HepG2 (cell line): ENCODE data around the gene CPLX1. TPM values are rescaled to one million over a fixed set of nuclear protein-coding genes. Genes with fewer than 3 reads are reported as not detected.

ENCODE experiments used
- ARNT2 ChIP-seq: sonication (generic); formaldehyde crosslinking; IDR thresholded peaks from 2 replicates; pipeline ENCODE4 v1.8.0; 2022; ENCODE audit warnings: mild to moderate bottlenecking, low read depth, missing genetic modification reagents, moderate library complexity
- CREM ChIP-seq, 2 experiments: sonication (generic) in 1 of 2; formaldehyde crosslinking in 1 of 2; IDR thresholded peaks; 2 replicates each; pipeline versions ENCODE4 v1.4.0 to v1.6.1; 2016 to 2020; ENCODE audit warnings: antibody characterized with exemption in 1 of 2, mild to moderate bottlenecking in 1 of 2, missing genetic modification reagents in 1 of 2
- ELF4 ChIP-seq: sonication (generic); formaldehyde crosslinking; IDR thresholded peaks from 2 replicates; pipeline ENCODE4 v1.5.0; 2020; ENCODE audit warnings: missing genetic modification reagents, mild to moderate bottlenecking, moderate library complexity, borderline replicate concordance
- GFI1 ChIP-seq: sonication (generic); formaldehyde crosslinking; IDR thresholded peaks from 2 replicates; pipeline ENCODE4 v1.5.0; 2020; ENCODE audit warnings: missing genetic modification reagents, mild to moderate bottlenecking, borderline replicate concordance
- KLF16 ChIP-seq, 2 experiments: sonication (generic) in 1 of 2; formaldehyde crosslinking in 1 of 2; IDR thresholded peaks; 2 replicates each; pipeline versions ENCODE4 v1.6.1 to v1.8.0; 2016 to 2023; ENCODE audit warnings: missing genetic modification reagents in 2 of 2, missing compliant biosample characterization in 1 of 2
- SIX1 ChIP-seq: sonication (generic); formaldehyde crosslinking; IDR thresholded peaks from 2 replicates; pipeline ENCODE4 v1.4.0; 2020; ENCODE audit warnings: missing genetic modification reagents, borderline replicate concordance
- SOX6 ChIP-seq, 2 experiments: fragments of 450-650 bp in 1 of 2; sonication (generic) in 1 of 2; formaldehyde crosslinking in 1 of 2; IDR thresholded peaks; 2 replicates each; pipeline versions ENCODE4 v1.4.0 to v1.6.1; 2017 to 2020; ENCODE audit warnings: antibody characterized with exemption in 1 of 2, mild to moderate bottlenecking in 1 of 2, missing genetic modification reagents in 1 of 2
- ZNF292 ChIP-seq: sonication (generic); formaldehyde crosslinking; IDR thresholded peaks from 2 replicates; pipeline ENCODE4 v1.8.1; 2022; ENCODE audit warnings: mild to moderate bottlenecking, low read depth, missing genetic modification reagents, borderline replicate concordance
- ZNF441 ChIP-seq: sonication (generic); formaldehyde crosslinking; IDR thresholded peaks from 2 replicates; pipeline ENCODE4 v1.7.0; 2021; ENCODE audit warnings: missing genetic modification reagents, borderline replicate concordance
- ZNF496 ChIP-seq: sonication (generic); formaldehyde crosslinking; IDR thresholded peaks from 2 replicates; pipeline ENCODE4 v1.8.1; 2023; ENCODE audit warnings: mild to moderate bottlenecking, moderate library complexity, missing genetic modification reagents; ENCODE audit not compliant: insufficient replicate concordance
- polyA plus RNA-seq, 8 experiments: library from polyadenylated mRNA; depleted of rRNA in 3 of 8; stranded (reverse) in 7 of 8; unstranded in 1 of 8; fragments of >200 nt; fragmentation: Illumina TruSeq in 4 of 8; extraction: Trizol in 4 of 8; gene quantifications; 2 replicates each; pipeline versions ENCODE4 v1.2.1 to v1.2.3, GENCODE V29; 2011 to 2016; ENCODE audit warnings: low read depth in 4 of 8, missing spikeins in 1 of 8, mixed read lengths in 1 of 8; ENCODE audit not compliant: insufficient read depth in 1 of 8
- total RNA-seq, 5 experiments: library from RNA; depleted of rRNA; stranded (reverse); fragments of >200 nt; fragmentation: Illumina TruSeq; extraction: Trizol; gene quantifications; 2 replicates each; pipeline ENCODE4 v1.2.3, GENCODE V29; 2016; ENCODE audit warnings: low read depth in 1 of 5
- TF ChIP-seq, protein P1 (sequence below): IDR thresholded peaks from 2 replicates; pipeline ENCODE4 v1.6.1; 2016; ENCODE audit warnings: mild to moderate bottlenecking
- TF ChIP-seq, protein P2 (sequence below): sonication (generic); formaldehyde crosslinking; IDR thresholded peaks from 2 replicates; pipeline ENCODE4 v1.4.0; 2020; ENCODE audit warnings: missing genetic modification reagents, borderline replicate concordance
- TF ChIP-seq, protein P3 (sequence below): sonication (generic); formaldehyde crosslinking; IDR thresholded peaks from 2 replicates; pipeline ENCODE4 v1.4.0; 2020; ENCODE audit warnings: missing genetic modification reagents
- TF ChIP-seq, protein P4 (sequence below): sonication (generic); formaldehyde crosslinking; IDR thresholded peaks from 2 replicates; pipeline ENCODE4 v1.8.0; 2022; ENCODE audit warnings: missing genetic modification reagents, low read depth, mild to moderate bottlenecking, borderline replicate concordance
- TF ChIP-seq, protein P5 (sequence below): sonication (generic); formaldehyde crosslinking; IDR thresholded peaks from 2 replicates; pipeline ENCODE4 v1.8.1; 2023; ENCODE audit warnings: mild to moderate bottlenecking, missing genetic modification reagents
- TF ChIP-seq, protein P6 (sequence below): IDR thresholded peaks from 2 replicates; pipeline ENCODE4 v1.6.1; 2012; ENCODE audit warnings: inconsistent platforms

Gene CPLX1
- total and polyA plus RNA-seq, 2 of the 13 experiments (the other 11 are each of a cell fraction or from before 2014, with no cell fraction given): 0.18 TPM

DNA sequence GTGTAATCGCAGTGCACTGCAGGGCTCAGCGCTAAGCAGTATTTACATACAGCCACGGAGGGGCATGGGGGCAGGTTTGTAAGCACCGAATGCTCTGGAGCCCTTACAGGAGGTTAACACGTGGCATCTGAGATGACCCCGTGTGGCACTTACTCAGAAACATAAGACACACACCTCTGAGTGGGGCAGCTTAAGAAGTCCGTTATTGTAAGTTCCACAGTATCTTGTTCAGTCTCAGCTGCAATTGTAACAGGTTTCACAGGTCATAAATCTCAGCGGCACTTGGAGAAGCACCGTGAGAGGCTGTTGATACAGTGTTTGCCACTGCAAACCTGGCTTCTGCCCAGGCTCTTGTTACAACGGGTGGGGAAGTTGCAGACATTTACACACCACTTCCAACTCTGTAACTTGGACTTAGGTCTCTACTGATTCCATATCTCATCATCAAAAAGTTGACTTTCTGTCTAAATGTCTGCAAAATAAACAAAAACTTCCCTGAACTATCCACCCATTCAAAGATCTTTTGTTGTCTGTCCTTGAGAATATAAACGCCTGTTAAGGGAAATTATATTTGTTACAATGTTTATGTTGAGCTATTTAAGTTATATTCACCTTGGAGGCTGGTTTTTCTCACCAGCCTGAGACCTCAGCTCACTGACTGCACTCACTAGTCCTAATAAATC, 10.3 kb downstream of the CPLX1 start (continued):
- TF ChIP-seq CREM (IDR thresholded peaks at IDR 0.05) (peak; percentile 49), CREM (CRISPR knock-in tag; IDR thresholded peaks at IDR 0.05) (no peak), GFI1 (CRISPR knock-in tag) (peak; percentile 99), ZNF496 (no peak), ZNF292 (CRISPR knock-in tag) (peak; percentile 75; the same call in 1 of the 2 replicates), ARNT2 (CRISPR knock-in tag) (no peak), ZNF441 (CRISPR knock-in tag) (0 out of 2 replicates have a peak, but pooled peaks have one; percentile 26), KLF16 (CRISPR knock-in tag; IDR thresholded peaks at IDR 0.05) (no peak; a peak in 1 of 4 replicates), ELF4 (CRISPR knock-in tag) (0 out of 2 replicates have a peak, but pooled peaks have one; percentile 22), SOX6 (IDR thresholded peaks at IDR 0.05) (no peak), SOX6 (CRISPR knock-in tag; IDR thresholded peaks at IDR 0.05) (peak; percentile 90), SIX1 (peak; percentile 86; the same call in 1 of the 2 replicates)
- TF ChIP-seq, protein P1, sequence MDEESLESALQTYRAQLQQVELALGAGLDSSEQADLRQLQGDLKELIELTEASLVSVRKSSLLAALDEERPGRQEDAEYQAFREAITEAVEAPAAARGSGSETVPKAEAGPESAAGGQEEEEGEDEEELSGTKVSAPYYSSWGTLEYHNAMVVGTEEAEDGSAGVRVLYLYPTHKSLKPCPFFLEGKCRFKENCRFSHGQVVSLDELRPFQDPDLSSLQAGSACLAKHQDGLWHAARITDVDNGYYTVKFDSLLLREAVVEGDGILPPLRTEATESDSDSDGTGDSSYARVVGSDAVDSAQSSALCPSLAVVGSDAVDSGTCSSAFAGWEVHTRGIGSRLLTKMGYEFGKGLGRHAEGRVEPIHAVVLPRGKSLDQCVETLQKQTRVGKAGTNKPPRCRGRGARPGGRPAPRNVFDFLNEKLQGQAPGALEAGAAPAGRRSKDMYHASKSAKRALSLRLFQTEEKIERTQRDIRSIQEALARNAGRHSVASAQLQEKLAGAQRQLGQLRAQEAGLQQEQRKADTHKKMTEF: peak; percentile 60; the same call in 1 of the 2 replicates
- TF ChIP-seq, protein P2, sequence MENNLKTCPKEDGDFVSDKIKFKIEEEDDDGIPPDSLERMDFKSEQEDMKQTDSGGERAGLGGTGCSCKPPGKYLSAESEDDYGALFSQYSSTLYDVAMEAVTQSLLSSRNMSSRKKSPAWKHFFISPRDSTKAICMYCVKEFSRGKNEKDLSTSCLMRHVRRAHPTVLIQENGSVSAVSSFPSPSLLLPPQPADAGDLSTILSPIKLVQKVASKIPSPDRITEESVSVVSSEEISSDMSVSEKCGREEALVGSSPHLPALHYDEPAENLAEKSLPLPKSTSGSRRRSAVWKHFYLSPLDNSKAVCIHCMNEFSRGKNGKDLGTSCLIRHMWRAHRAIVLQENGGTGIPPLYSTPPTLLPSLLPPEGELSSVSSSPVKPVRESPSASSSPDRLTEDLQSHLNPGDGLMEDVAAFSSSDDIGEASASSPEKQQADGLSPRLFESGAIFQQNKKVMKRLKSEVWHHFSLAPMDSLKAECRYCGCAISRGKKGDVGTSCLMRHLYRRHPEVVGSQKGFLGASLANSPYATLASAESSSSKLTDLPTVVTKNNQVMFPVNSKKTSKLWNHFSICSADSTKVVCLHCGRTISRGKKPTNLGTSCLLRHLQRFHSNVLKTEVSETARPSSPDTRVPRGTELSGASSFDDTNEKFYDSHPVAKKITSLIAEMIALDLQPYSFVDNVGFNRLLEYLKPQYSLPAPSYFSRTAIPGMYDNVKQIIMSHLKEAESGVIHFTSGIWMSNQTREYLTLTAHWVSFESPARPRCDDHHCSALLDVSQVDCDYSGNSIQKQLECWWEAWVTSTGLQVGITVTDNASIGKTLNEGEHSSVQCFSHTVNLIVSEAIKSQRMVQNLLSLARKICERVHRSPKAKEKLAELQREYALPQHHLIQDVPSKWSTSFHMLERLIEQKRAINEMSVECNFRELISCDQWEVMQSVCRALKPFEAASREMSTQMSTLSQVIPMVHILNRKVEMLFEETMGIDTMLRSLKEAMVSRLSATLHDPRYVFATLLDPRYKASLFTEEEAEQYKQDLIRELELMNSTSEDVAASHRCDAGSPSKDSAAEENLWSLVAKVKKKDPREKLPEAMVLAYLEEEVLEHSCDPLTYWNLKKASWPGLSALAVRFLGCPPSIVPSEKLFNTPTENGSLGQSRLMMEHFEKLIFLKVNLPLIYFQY (CRISPR knock-in tag): 0 out of 2 replicates have a peak, but pooled peaks have one; percentile 17
- TF ChIP-seq, protein P3, sequence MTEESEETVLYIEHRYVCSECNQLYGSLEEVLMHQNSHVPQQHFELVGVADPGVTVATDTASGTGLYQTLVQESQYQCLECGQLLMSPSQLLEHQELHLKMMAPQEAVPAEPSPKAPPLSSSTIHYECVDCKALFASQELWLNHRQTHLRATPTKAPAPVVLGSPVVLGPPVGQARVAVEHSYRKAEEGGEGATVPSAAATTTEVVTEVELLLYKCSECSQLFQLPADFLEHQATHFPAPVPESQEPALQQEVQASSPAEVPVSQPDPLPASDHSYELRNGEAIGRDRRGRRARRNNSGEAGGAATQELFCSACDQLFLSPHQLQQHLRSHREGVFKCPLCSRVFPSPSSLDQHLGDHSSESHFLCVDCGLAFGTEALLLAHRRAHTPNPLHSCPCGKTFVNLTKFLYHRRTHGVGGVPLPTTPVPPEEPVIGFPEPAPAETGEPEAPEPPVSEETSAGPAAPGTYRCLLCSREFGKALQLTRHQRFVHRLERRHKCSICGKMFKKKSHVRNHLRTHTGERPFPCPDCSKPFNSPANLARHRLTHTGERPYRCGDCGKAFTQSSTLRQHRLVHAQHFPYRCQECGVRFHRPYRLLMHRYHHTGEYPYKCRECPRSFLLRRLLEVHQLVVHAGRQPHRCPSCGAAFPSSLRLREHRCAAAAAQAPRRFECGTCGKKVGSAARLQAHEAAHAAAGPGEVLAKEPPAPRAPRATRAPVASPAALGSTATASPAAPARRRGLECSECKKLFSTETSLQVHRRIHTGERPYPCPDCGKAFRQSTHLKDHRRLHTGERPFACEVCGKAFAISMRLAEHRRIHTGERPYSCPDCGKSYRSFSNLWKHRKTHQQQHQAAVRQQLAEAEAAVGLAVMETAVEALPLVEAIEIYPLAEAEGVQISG: peak; percentile 35; the same call in 1 of the 2 replicates
- TF ChIP-seq, protein P4, sequence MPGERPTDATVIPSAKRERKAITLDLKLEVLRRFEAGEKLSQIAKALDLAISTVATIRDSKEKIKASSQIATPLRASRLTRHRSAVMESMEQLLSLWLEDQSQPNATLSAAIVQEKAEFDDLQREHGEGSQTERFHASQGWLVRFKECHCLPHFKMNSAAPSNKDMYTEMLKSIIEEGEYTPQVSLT (CRISPR knock-in tag): no peak
- TF ChIP-seq, protein P5, sequence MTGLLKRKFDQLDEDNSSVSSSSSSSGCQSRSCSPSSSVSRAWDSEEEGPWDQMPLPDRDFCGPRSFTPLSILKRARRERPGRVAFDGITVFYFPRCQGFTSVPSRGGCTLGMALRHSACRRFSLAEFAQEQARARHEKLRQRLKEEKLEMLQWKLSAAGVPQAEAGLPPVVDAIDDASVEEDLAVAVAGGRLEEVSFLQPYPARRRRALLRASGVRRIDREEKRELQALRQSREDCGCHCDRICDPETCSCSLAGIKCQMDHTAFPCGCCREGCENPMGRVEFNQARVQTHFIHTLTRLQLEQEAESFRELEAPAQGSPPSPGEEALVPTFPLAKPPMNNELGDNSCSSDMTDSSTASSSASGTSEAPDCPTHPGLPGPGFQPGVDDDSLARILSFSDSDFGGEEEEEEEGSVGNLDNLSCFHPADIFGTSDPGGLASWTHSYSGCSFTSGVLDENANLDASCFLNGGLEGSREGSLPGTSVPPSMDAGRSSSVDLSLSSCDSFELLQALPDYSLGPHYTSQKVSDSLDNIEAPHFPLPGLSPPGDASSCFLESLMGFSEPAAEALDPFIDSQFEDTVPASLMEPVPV (CRISPR knock-in tag): no peak
- TF ChIP-seq, protein P6, sequence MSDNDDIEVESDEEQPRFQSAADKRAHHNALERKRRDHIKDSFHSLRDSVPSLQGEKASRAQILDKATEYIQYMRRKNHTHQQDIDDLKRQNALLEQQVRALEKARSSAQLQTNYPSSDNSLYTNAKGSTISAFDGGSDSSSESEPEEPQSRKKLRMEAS: peak; percentile 49
